GM12874 (cell line): ENCODE measurements around the gene POMT1.

Experiments
- CTCF ChIP-seq: IDR thresholded peaks from 2 replicates; pipeline ENCODE4 v1.5.1; 2011; ENCODE audit warnings: low read depth, mild to moderate bottlenecking, control low read depth, low read length, moderate library complexity; ENCODE audit not compliant: insufficient read depth

Gene POMT1

DNA sequence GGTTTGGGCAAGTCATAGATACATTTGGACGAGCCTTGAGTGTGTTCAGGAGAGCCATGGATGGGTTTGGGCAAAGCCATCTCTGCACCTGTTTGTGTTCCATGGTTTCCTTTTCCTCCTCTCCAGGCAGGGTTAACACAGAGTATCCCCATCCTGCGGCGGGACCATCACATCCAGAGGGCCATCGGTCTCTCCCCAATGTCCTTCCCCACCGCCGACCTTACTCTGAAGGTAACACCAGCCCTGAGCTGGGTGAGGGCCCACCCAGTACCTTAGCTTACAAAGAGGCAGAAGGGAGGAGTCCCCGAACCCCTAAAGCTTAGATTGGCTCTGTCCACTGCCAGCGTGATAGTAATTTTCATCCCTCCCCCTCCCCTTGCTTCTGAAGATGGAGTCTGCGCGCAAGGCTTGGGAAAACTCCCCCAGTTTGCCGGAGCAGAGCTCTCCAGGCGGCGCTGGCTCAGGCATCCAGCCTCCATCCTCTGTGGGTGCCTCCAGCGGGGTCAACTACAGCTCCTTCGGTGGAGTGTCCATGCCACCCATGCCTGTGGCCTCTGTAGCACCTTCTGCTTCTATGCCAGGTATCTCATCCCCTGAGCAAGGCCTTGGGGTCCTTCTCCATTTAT lies 18.0 kb upstream of the POMT1 start:
- TF ChIP-seq CTCF = no peak

- TF ChIP-seq CTCF = no peak
Observed at GRCh38 chr9:131485206-131485605, 17.5 kb upstream of the POMT1 start.

- TF ChIP-seq CTCF = no peak
Observed at GRCh38 chr9:131485728-131486422, 16.8 kb upstream of the POMT1 start.

GRCh38 chr9:131487001-131487400 lies 15.7 kb upstream of the POMT1 start:
- TF ChIP-seq CTCF = no peak

DNA sequence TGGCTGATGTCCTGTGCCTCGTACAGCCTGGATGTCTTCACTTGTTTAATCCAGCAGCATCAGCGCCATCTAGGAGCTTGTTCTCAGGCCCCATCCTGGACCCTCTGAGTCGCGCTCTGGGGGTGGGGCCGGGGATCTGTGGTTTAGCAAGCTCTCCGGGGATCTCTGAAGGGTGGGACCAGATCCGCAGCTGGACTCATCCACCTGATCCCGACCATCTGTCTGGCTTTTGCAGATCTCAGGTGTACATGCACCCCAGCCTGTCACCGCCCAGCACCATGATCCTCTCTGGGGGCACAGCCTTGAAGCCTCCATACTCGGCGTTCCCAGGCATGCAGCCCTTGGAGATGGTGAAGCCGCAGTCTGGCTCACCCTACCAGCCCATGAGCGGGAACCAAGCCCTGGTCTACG lies 15.1 kb upstream of the POMT1 start:
- TF ChIP-seq CTCF = no peak

DNA sequence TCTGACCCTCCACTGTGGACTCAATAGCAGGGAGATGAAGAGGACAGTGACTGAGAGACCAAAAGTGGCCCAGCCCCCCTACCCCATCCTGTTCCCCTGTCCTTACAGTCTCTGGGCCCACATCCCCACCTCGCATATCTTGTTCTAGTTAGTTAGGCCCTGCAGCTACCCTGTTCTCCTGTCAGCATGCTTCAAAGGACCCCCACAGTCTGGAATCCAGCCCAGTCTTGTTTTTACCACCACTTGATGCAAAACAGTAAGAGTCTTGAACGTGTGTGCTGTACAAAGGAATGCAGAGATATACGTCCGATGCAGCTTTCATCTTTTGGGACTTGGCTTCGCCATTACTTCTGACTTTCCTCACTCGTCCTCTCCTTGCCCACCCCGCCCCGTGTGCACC lies 12.2 kb upstream of the POMT1 start:
- no peak for TF ChIP-seq CTCF

- no peak for TF ChIP-seq CTCF
Observed at GRCh38 chr9:131491001-131491710, 11.6 kb upstream of the POMT1 start.
